ENCODE results near the gene SLCO2B1. TPM values are rescaled to one million over a fixed set of nuclear protein-coding genes. Genes with fewer than 3 reads are reported as not detected.

Gene SLCO2B1
- total and polyA plus RNA-seq, 2 of the 8 experiments (the other 6 are each of a cell fraction or from before 2014, with no cell fraction given), result 0.03 TPM; not detected in 1

DNA sequence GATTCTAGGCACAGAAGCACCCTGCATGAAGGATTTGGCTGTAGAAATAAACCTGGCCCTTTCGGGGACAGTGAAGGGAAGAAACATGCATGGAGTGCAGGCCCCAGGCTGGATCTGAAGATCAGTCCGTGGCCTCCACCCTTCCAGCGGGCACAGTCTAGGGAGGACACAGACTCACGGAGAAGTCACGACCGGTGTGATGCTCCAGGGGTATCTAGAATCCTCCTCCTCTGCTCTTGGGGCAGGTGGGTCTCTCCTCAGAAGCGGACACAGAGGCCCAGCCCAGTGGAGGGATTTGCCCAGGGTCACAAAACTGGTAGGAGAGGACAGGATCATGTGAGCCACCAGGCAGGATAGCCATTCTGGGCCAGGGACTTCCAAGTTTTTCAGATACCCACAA lies 22.4 kb downstream of the SLCO2B1 start:
- Histone ChIP-seq H3K23ac (ENCODE audit: insufficient read length) (no peak overlapping the region), H3K27me3 (replicated peaks in 1 of 4; ENCODE audit: control insufficient read depth in 3 of 4, extremely low read depth in 1 of 4, insufficient read depth in 3 of 4, low read length in 3 of 4) (no peaks in the 10 kb centered on the region), H3K9me3 (ENCODE audit: insufficient read depth in 2 of 2, low read depth in 1 of 2, low read length in 1 of 2) (no peaks in the 10 kb centered on the region), H3K27ac (ENCODE audit: low read depth, low read length) (no peak overlapping the region), H4K20me1 (replicated peaks in 1 of 2; ENCODE audit: control insufficient read depth in 1 of 2, insufficient read depth in 2 of 2, low read length in 2 of 2) (no peaks in the 10 kb centered on the region), H3K4ac (replicated peaks; ENCODE audit: insufficient read length, low read depth, low read length) (no peak overlapping the region), H3K23me2 (ENCODE audit: low read depth, low read length) (no peaks in the 10 kb centered on the region), H2BK5ac (ENCODE audit: low read depth, low read length) (no peak overlapping the region), H2AFZ (ENCODE audit: low read length) (no peak overlapping the region; the same call in 1 of the 2 replicates), H3K36me3 (ENCODE audit: control insufficient read depth in 2 of 4, insufficient read depth in 4 of 4, low read length in 3 of 4) (no peaks in the 10 kb centered on the region), H2AK5ac (ENCODE audit: low read depth, low read length) (no peak overlapping the region), H2BK120ac (replicated peaks; ENCODE audit: low read depth, low read length) (no peak overlapping the region), H3K9ac (replicated peaks in 1 of 4; ENCODE audit: extremely low read depth in 1 of 4, low read depth in 3 of 4, low read length in 3 of 4) (no peak overlapping the region), H4K91ac (replicated peaks; ENCODE audit: insufficient read length, low read length) (no peak overlapping the region), H3K4me3 (ENCODE audit: extremely low read depth in 1 of 4, insufficient read depth in 2 of 4, low read depth in 3 of 4, low read length in 4 of 4) (no peak overlapping the region), H3K4me1 (replicated peaks in 1 of 4; ENCODE audit: control insufficient read depth in 3 of 4, insufficient read depth in 4 of 4, low read length in 3 of 4) (no peaks in the 10 kb centered on the region; a peak in 1 of 7 replicates), H3K18ac (ENCODE audit: extremely low read depth, low read length) (no peak overlapping the region), H4K8ac (ENCODE audit: extremely low read depth, insufficient read depth, low read length) (no peak overlapping the region), H3K14ac (ENCODE audit: insufficient read length) (no peak overlapping the region), H2BK20ac (ENCODE audit: low read length) (no peak overlapping the region), H3K4me2 (ENCODE audit: insufficient read depth in 1 of 2, low read depth in 2 of 2, low read length in 2 of 2) (no peak overlapping the region), H3K79me2 (ENCODE audit: control insufficient read depth in 1 of 2, insufficient read depth in 2 of 2, low read length in 2 of 2) (no peaks in the 10 kb centered on the region), H4K5ac (ENCODE audit: insufficient read length, low read depth, low read length) (no peak overlapping the region), H2BK12ac (ENCODE audit: low read depth, low read length) (no peak overlapping the region), H2BK15ac (ENCODE audit: low read length) (no peak overlapping the region), H3K79me1 (ENCODE audit: low read depth, low read length) (no peaks in the 10 kb centered on the region), H3K56ac (replicated peaks; ENCODE audit: insufficient read length, low read depth, low read length) (no peak overlapping the region)
- FAIRE-seq (no peak), DNase-seq (ENCODE audit: low read depth in 1 of 2, low spot score in 2 of 2) (no peak)
- WGBS, 2 experiments (ENCODE audit: extremely low coverage in 1 of 2, insufficient coverage in 1 of 2, insufficient read length in 1 of 2, insufficient replicate concordance in 2 of 2, low coverage in 1 of 2, low lambda C conversion rate in 2 of 2, missing lambda C conversion rate in 1 of 2), result 88% methylated on average over 7 of the region's 7 CpGs; no CpG with 5 or more reads in 1 of the 2 experiments
- CTCF ChIA-PET (ENCODE audit: partially characterized antibody), result interaction anchor here (0.6 to 8.9 kb wide), 4 partner anchors 30 to 1868 kb away, joined by 3 to 78 read pairs (median 21); no protein-coding TSS in a partner anchor
- POLR2A ChIA-PET (ENCODE audit: partially characterized antibody), result no interaction called here
- TF ChIP-seq BACH1 (IDR thresholded peaks at IDR 0.05; ENCODE audit: low read length), result no peak
- TF ChIP-seq HDAC2 (IDR thresholded peaks at IDR 0.05; ENCODE audit: borderline replicate concordance in 1 of 2, low read depth in 2 of 2, low read length in 2 of 2), result no peak
- TF ChIP-seq JUND (IDR thresholded peaks at IDR 0.05; ENCODE audit: low read length), result no peak
- no peak for TF ChIP-seq SIX5 (IDR thresholded peaks at IDR 0.05; ENCODE audit: low read depth, low read length)
- no peak for TF ChIP-seq NRF1 (IDR thresholded peaks at IDR 0.05; ENCODE audit: low read depth, low read length)
- TF ChIP-seq KDM1A (IDR thresholded peaks at IDR 0.05; ENCODE audit: borderline replicate concordance, low read length), result no peak
- no peak for TF ChIP-seq SRF (IDR thresholded peaks at IDR 0.05; ENCODE audit: low read depth, low read length)

Data from H1 (cell line).